Activated T-cell treated with anti-CD3 and anti-CD28 coated beads for 1 hour (primary cell): Measurements from ENCODE around the gene GCC1.
A peak's percentile ranks its signal among the peaks of the same experiment; 100 is the strongest.

Experiments used
- DNase-seq: peaks from one replicate; pipeline ENCODE4 v3.0.0-alpha.2; 2020; ENCODE audit warnings: low read depth

Gene GCC1

GRCh38 chr7:127585044-127585953 is at the start of gene GCC1:
Gene GCC1 (minus strand): TSS chr7:127585596. CDS start chr7:127585182, 414 bp downstream.
- DNase-seq, result peak; percentile 95

GRCh38 chr7:127632276-127632910 is 47.0 kb upstream of the GCC1 start:
- DNase-seq, result no peak

- peak; percentile 17 for DNase-seq
Observed at GRCh38 chr7:127629268-127629854, 44.0 kb upstream of the GCC1 start.

GRCh38 chr7:127628445-127628844 is 43.0 kb upstream of the GCC1 start:
- DNase-seq, result no peak

GRCh38 chr7:127625331-127625730 is 39.9 kb upstream of the GCC1 start:
- no peak for DNase-seq

- no peak for DNase-seq
Observed at GRCh38 chr7:127620406-127621233, 35.2 kb upstream of the GCC1 start.

GRCh38 chr7:127619681-127620405 is 34.4 kb upstream of the GCC1 start:
- no peak for DNase-seq

GRCh38 chr7:127618775-127619174 is 33.4 kb upstream of the GCC1 start:
- DNase-seq, result no peak

- no peak for DNase-seq
Observed at GRCh38 chr7:127618042-127618441, 32.6 kb upstream of the GCC1 start, which contains the start of gene PAX4. Gene PAX4 (minus strand): TSS chr7:127618142. CDS start chr7:127615928, 2,214 bp downstream.

GRCh38 chr7:127616724-127617123 is 31.3 kb upstream of the GCC1 start:
- no peak for DNase-seq

- DNase-seq, result no peak
Observed at GRCh38 chr7:127612263-127612662, 26.9 kb upstream of the GCC1 start.

GRCh38 chr7:127609297-127609696 is 23.9 kb upstream of the GCC1 start:
- DNase-seq, result no peak

GRCh38 chr7:127608446-127608845 is 23.1 kb upstream of the GCC1 start:
- DNase-seq, result no peak

- no peak for DNase-seq
Observed at GRCh38 chr7:127600885-127601284, 15.5 kb upstream of the GCC1 start.

GRCh38 chr7:127598318-127598717 is 12.9 kb upstream of the GCC1 start:
- no peak for DNase-seq

GRCh38 chr7:127595737-127596136 is 10.3 kb upstream of the GCC1 start:
- no peak for DNase-seq

- DNase-seq, result no peak
Observed at GRCh38 chr7:127594490-127594889, 9.1 kb upstream of the GCC1 start.

GRCh38 chr7:127592550-127592949 is 7.2 kb upstream of the GCC1 start:
- DNase-seq, result no peak

GRCh38 chr7:127591591-127591990 is 6.2 kb upstream of the GCC1 start:
- no peak for DNase-seq

- no peak for DNase-seq
Observed at GRCh38 chr7:127591189-127591588, 5.8 kb upstream of the GCC1 start.

GRCh38 chr7:127589896-127590295 is 4.5 kb upstream of the GCC1 start:
- DNase-seq, result no peak
